PC-9 (cell line): ENCODE data around the gene CCT3. TPM values are rescaled to one million over a fixed set of nuclear protein-coding genes. Genes with fewer than 3 reads are reported as not detected.
"Not testable (repeated sequence)": the region's sequence is repeated elsewhere in the genome, so short reads cannot be mapped to it uniquely, and the experiment has no call there.

ENCODE experiments used
- BruUV-seq: library from RNA; stranded (reverse); fragments of 400-500 nt; replicated peaks from 2 replicates; lab custom pipeline; 2021; lab: Mats Ljungman, UMichigan
- CTCF ChIA-PET: fragments of 300-600 bp; sonication (Branson Sonifier 250); formaldehyde crosslinking; loops from one replicate; lab custom pipeline; 2022; ENCODE audit warnings: antibody characterized with exemption; lab: Charles Lee
- POLR2A ChIA-PET: fragments of 300-600 bp; sonication (Branson Sonifier 250); formaldehyde crosslinking; loops from one replicate; lab custom pipeline; 2022; ENCODE audit warnings: antibody characterized with exemption; ENCODE audit not compliant: unreplicated experiment; lab: Charles Lee
- DNase-seq, 2 experiments: peaks; one replicate each; pipeline versions ENCODE4 v3.0.0 to v3.0.0-alpha.2; 2015 to 2022; ENCODE audit warnings: mixed read lengths in 1 of 2
- H2AFZ ChIP-seq: fragments of 200-600 bp; sonication (generic); 2 replicates; pipeline ENCODE4 v1.8.1; 2017; ENCODE audit warnings: antibody characterized with exemption
- H3F3A ChIP-seq: fragments of 200-600 bp; sonication (generic); 2 replicates; pipeline ENCODE4 v1.8.1; 2017; ENCODE audit warnings: antibody characterized with exemption, mild to moderate bottlenecking, low read depth; ENCODE audit not compliant: insufficient read depth
- H3K27ac ChIP-seq: fragments of 200-600 bp; sonication (generic); 2 replicates; pipeline ENCODE4 v1.6.1; 2016; ENCODE audit warnings: mixed run types
- H3K27me3 ChIP-seq: fragments of 200-600 bp; sonication (generic); 2 replicates; pipeline ENCODE4 v1.6.1; 2016; ENCODE audit warnings: low read depth, mixed run types; ENCODE audit not compliant: insufficient read depth
- H3K36me3 ChIP-seq: fragments of 200-600 bp; sonication (generic); 2 replicates; pipeline ENCODE4 v1.6.1; 2016; ENCODE audit warnings: low read depth, mixed run types
- H3K4me1 ChIP-seq: fragments of 200-600 bp; sonication (generic); replicated peaks from 2 replicates; pipeline ENCODE4 v1.6.1; 2016; ENCODE audit warnings: mixed run types; ENCODE audit not compliant: insufficient read depth
- H3K4me2 ChIP-seq: fragments of 200-600 bp; sonication (generic); 2 replicates; pipeline ENCODE4 v1.6.1; 2017; ENCODE audit warnings: mixed run types
- H3K4me3 ChIP-seq: fragments of 200-600 bp; sonication (generic); 2 replicates; pipeline ENCODE4 v1.6.1; 2016; ENCODE audit warnings: mixed run types
- H3K79me2 ChIP-seq: fragments of 200-600 bp; sonication (generic); 2 replicates; pipeline ENCODE4 v1.6.1; 2017; ENCODE audit warnings: low read depth, mixed run types
- H3K9me2 ChIP-seq: fragments of 200-600 bp; sonication (generic); 2 replicates; pipeline ENCODE4 v1.8.1; 2017; ENCODE audit warnings: mild to moderate bottlenecking; ENCODE audit not compliant: insufficient read depth
- H3K9me3 ChIP-seq: fragments of 200-600 bp; sonication (generic); 2 replicates; pipeline ENCODE4 v1.8.1; 2016; ENCODE audit warnings: low read depth; ENCODE audit not compliant: insufficient read depth
- H4K20me1 ChIP-seq: fragments of 200-600 bp; sonication (generic); 2 replicates; pipeline ENCODE4 v1.8.1; 2017; ENCODE audit not compliant: insufficient read depth
- CTCF ChIP-seq: fragments of 200-600 bp; sonication (generic); conservative IDR thresholded peaks from 2 replicates; pipeline ENCODE4 v1.6.1; 2017; ENCODE audit warnings: mixed run types, antibody characterized with exemption, mild to moderate bottlenecking, moderate library complexity
- EZH2 ChIP-seq: fragments of 200-600 bp; sonication (generic); IDR thresholded peaks from 2 replicates; pipeline ENCODE4 v1.8.0; 2017; ENCODE audit warnings: antibody characterized with exemption, low read depth
- intact Hi-C: fragments of 100-400 bp; cut with micrococcal nuclease; formaldehyde crosslinking; loops from one replicate; pipeline ENCODE4 v1.10.0; 2022; ENCODE audit not compliant: unreplicated experiment
- total RNA-seq: library from RNA; stranded (reverse); gene quantifications from 2 replicates; pipeline ENCODE4 v1.2.3, GENCODE V29; 2021

Gene CCT3
- total RNA-seq, 1 experiment from 2014 or later: 317 TPM

GRCh38 chr1:156347331-156347730 is 9.2 kb upstream of the CCT3 start:
- no peaks in the 10 kb centered on the region for H3K9me3 ChIP-seq
- H3K4me2 ChIP-seq: no peak overlapping the region
- H4K20me1 ChIP-seq: no peaks in the 10 kb centered on the region
- TF ChIP-seq CTCF (no peak), EZH2 (no peak)
- ChIA-PET CTCF (interaction anchor here (0.6 kb wide), 1 partner anchor 188 kb away, joined by 17 read pairs; no protein-coding TSS in a partner anchor), POLR2A (no interaction called here)
- no TSS peak for BruUV-seq
- DNase-seq: no peak
- H3F3A ChIP-seq: peaks cover 8% of the 10 kb centered on the region; the same call in 1 of the 2 replicates
- H3K4me1 ChIP-seq: no peaks in the 10 kb centered on the region
- H3K9me2 ChIP-seq: no peaks in the 10 kb centered on the region
- H3K79me2 ChIP-seq: no peaks in the 10 kb centered on the region
- H3K27me3 ChIP-seq: no peaks in the 10 kb centered on the region
- no peak overlapping the region for H3K27ac ChIP-seq
- no peaks in the 10 kb centered on the region for H3K36me3 ChIP-seq
- no peak overlapping the region for H2AFZ ChIP-seq
- intact Hi-C loops: no loop called here
- no peak overlapping the region for H3K4me3 ChIP-seq

- POLR2A ChIA-PET: no interaction called here
- no TSS peak for BruUV-seq
Observed at GRCh38 chr1:156346636-156347035, 8.5 kb upstream of the CCT3 start.

GRCh38 chr1:156346035-156346434 is 7.9 kb upstream of the CCT3 start:
- ChIA-PET CTCF (interaction anchor here (0.6 kb wide), 1 partner anchor 23 kb away, joined by 4 read pairs; no protein-coding TSS in a partner anchor), POLR2A (interaction anchor here (0.7 kb wide), 1 partner anchor 1037 kb away, joined by 22 read pairs; the partner anchor contains the start of gene FDPS)
- H3F3A ChIP-seq, H4K20me1 ChIP-seq, DNase-seq, H3K36me3 ChIP-seq, intact Hi-C loops, BruUV-seq, H3K27ac ChIP-seq, H3K4me3 ChIP-seq, H3K4me2 ChIP-seq, H3K9me2 ChIP-seq, H2AFZ ChIP-seq, H3K79me2 ChIP-seq, H3K4me1 ChIP-seq, H3K9me3 ChIP-seq, H3K27me3 ChIP-seq: not testable (repeated sequence)

More at GRCh38 chr1:156346636-156347035, 8.5 kb upstream of the CCT3 start:
- Histone ChIP-seq H3K4me3 (no peak overlapping the region), H3F3A (peaks cover 10% of the 10 kb centered on the region; the same call in 1 of the 2 replicates), H2AFZ (no peak overlapping the region), H3K27me3 (no peaks in the 10 kb centered on the region), H3K36me3 (no peaks in the 10 kb centered on the region), H3K4me2 (no peak overlapping the region), H3K27ac (no peak overlapping the region), H3K9me3 (no peaks in the 10 kb centered on the region), H4K20me1 (no peaks in the 10 kb centered on the region), H3K79me2 (no peaks in the 10 kb centered on the region), H3K9me2 (no peaks in the 10 kb centered on the region), H3K4me1 (no peaks in the 10 kb centered on the region)
- no peak for TF ChIP-seq CTCF
- no peak for TF ChIP-seq EZH2
- CTCF ChIA-PET: no interaction called here
- intact Hi-C loops: no loop called here
- DNase-seq: no peak
